HFF-Myc (cell line): ENCODE results near the gene C1orf159.

Experiments used
- DNase-seq: peaks from one replicate; pipeline ENCODE4 v3.0.0-alpha.2; 2011; ENCODE audit warnings: low read depth; ENCODE audit errors: extremely low read depth
- H3K4me3 ChIP-seq: replicated peaks from 2 replicates; pipeline ENCODE4 v1.5.1; 2011; ENCODE audit warnings: low read depth, mild to moderate bottlenecking, control low read depth, low read length
- CTCF ChIP-seq: IDR thresholded peaks from 2 replicates; pipeline ENCODE4 v1.5.1; 2012; ENCODE audit warnings: mild to moderate bottlenecking, low read depth, low read length, control low read depth; ENCODE audit errors: missing control alignments

The C1orf159 gene

GRCh38 chr1:1132042-1132950 is 16.4 kb upstream of the C1orf159 start:
- H3K4me3 ChIP-seq, result no peak overlapping the region
- TF ChIP-seq CTCF, result no peak
- no peak for DNase-seq

GRCh38 chr1:1130206-1131120 is 14.6 kb upstream of the C1orf159 start:
- DNase-seq, result no peak
- TF ChIP-seq CTCF, result no peak
- H3K4me3 ChIP-seq, result no peak overlapping the region

GRCh38 chr1:1129381-1129821 is 13.5 kb upstream of the C1orf159 start:
- no peak overlapping the region for H3K4me3 ChIP-seq
- DNase-seq, result no peak
- no peak for TF ChIP-seq CTCF

- DNase-seq, result no peak
- TF ChIP-seq CTCF, result no peak
- H3K4me3 ChIP-seq, result no peak overlapping the region
These were observed 12.7 kb upstream of the C1orf159 start for GRCh38 chr1:1128454-1129139.

GRCh38 chr1:1127551-1128451 is 11.9 kb upstream of the C1orf159 start:
- H3K4me3 ChIP-seq, result no peak overlapping the region
- no peak for DNase-seq
- no peak for TF ChIP-seq CTCF

- no peak for TF ChIP-seq CTCF
- no peak overlapping the region for H3K4me3 ChIP-seq
- no peak for DNase-seq
These were observed 10.1 kb upstream of the C1orf159 start for GRCh38 chr1:1125945-1126344.
